GM12878 (cell line): ENCODE results near the gene C16orf96. TPM values are rescaled to one million over a fixed set of nuclear protein-coding genes. Genes with fewer than 3 reads are reported as not detected.

Source experiments
- ATAC-seq: fragments of 200-7000 bp; cut with Tn5 transposase; 3 replicates; pipeline ENCODE4 v1.9.1; 2020; ENCODE audit warnings: mild to moderate bottlenecking, moderate library complexity
- BruUV-seq: library from RNA; stranded (reverse); fragments of 400-500 nt; replicated peaks from 2 replicates; lab custom pipeline; 2021; lab: Mats Ljungman, UMichigan
- CTCF ChIA-PET: fragments of 300-600 bp; sonication (Branson Sonifier 250); formaldehyde crosslinking; extraction: SDS; loops from one replicate; lab custom pipeline; 2021; ENCODE audit warnings: inconsistent platforms; lab: Yijun Ruan, JAX
- POLR2A ChIA-PET: fragments of 350-600 bp; formaldehyde crosslinking; extraction: SDS; loops from one replicate; lab custom pipeline; 2021; ENCODE audit warnings: inconsistent platforms; lab: Charles Lee
- RAD21 ChIA-PET: fragments of 300-600 bp; sonication (Branson Sonifier 250); formaldehyde crosslinking; loops from one replicate; lab custom pipeline; 2023; ENCODE audit warnings: antibody characterized with exemption; ENCODE audit not compliant: unreplicated experiment; lab: Charles Lee
- SMC1A ChIA-PET: fragments of 300-600 bp; sonication (Branson Sonifier 250); formaldehyde crosslinking; loops from one replicate; lab custom pipeline; 2023; ENCODE audit not compliant: unreplicated experiment, uncharacterized antibody; lab: Charles Lee
- DNase-seq: peaks from one replicate; pipeline ENCODE4 v3.0.0-alpha.2; 2011; ENCODE audit warnings: low read depth, low spot score
- FAIRE-seq: peaks from 3 replicates; lab custom pipeline; 2011; peaks lifted over from hg19 to GRCh38; lab: Jason Lieb, UNC
- H2AFZ ChIP-seq: 2 replicates; pipeline ENCODE4 v1.6.0; 2011; ENCODE audit warnings: low read depth, low read length, control low read depth; ENCODE audit not compliant: control insufficient read depth
- H3K27ac ChIP-seq: 2 replicates; pipeline ENCODE4 v1.5.1; 2011; ENCODE audit warnings: control low read depth; ENCODE audit not compliant: control insufficient read depth, insufficient read depth
- H3K27me3 ChIP-seq, 2 experiments: replicated peaks in 1 of 2; 2 replicates each; pipeline versions ENCODE4 v1.6.0 to v1.6.1; 2011; ENCODE audit warnings: low read length in 1 of 2; ENCODE audit not compliant: control insufficient read depth in 2 of 2, insufficient read depth in 2 of 2
- H3K36me3 ChIP-seq, 2 experiments: 2 replicates each; pipeline ENCODE4 v1.5.1; 2011; ENCODE audit warnings: low read length in 1 of 2; ENCODE audit not compliant: control insufficient read depth in 2 of 2, insufficient read depth in 2 of 2
- H3K4me1 ChIP-seq: 2 replicates; pipeline ENCODE4 v1.6.1; 2011; ENCODE audit warnings: mild to moderate bottlenecking, low read length, moderate library complexity, mixed read lengths; ENCODE audit not compliant: control insufficient read depth, insufficient read depth
- H3K4me2 ChIP-seq: 2 replicates; pipeline ENCODE4 v1.6.0; 2011; ENCODE audit warnings: control low read depth; ENCODE audit not compliant: control insufficient read depth, insufficient read depth
- H3K4me3 ChIP-seq: fragments of 200-600 bp; sonication (generic); 2 replicates; pipeline ENCODE4 v1.5.1; 2016
- H3K79me2 ChIP-seq: 2 replicates; pipeline ENCODE4 v1.6.0; 2011; ENCODE audit warnings: low read length; ENCODE audit not compliant: control insufficient read depth, insufficient read depth
- H3K9ac ChIP-seq: 2 replicates; pipeline ENCODE4 v1.8.0; 2011; ENCODE audit warnings: low read length, control low read depth, mixed read lengths; ENCODE audit not compliant: control insufficient read depth, insufficient read depth
- H3K9me3 ChIP-seq: replicated peaks from 3 replicates; pipeline ENCODE4 v1.5.1; 2011; ENCODE audit warnings: mild to moderate bottlenecking, low read length; ENCODE audit not compliant: control insufficient read depth, insufficient read depth
- H4K20me1 ChIP-seq: 2 replicates; pipeline ENCODE4 v1.6.0; 2011; ENCODE audit not compliant: control insufficient read depth, insufficient read depth
- BMI1 ChIP-seq: fragments of 450-650 bp; IDR thresholded peaks from 2 replicates; pipeline ENCODE4 v1.6.1; 2016; ENCODE audit warnings: mild to moderate bottlenecking, moderate library complexity, borderline replicate concordance
- JUNB ChIP-seq: IDR thresholded peaks from 2 replicates; pipeline ENCODE4 v1.6.1; 2016; ENCODE audit warnings: antibody characterized with exemption, mild to moderate bottlenecking
- LARP7 ChIP-seq: fragments of 450-650 bp; IDR thresholded peaks from 2 replicates; pipeline ENCODE4 v1.6.1; 2017; ENCODE audit warnings: mild to moderate bottlenecking
- NBN ChIP-seq: fragments of 450-650 bp; IDR thresholded peaks from 2 replicates; pipeline ENCODE4 v1.6.1; 2016
- PRDM15 ChIP-seq: fragments of 450-650 bp; formaldehyde crosslinking; IDR thresholded peaks from 2 replicates; pipeline ENCODE4 v1.4.0; 2020; ENCODE audit warnings: mild to moderate bottlenecking, moderate library complexity
- SMARCA5 ChIP-seq: fragments of 450-650 bp; IDR thresholded peaks from 2 replicates; pipeline ENCODE4 v1.6.1; 2017; ENCODE audit warnings: mild to moderate bottlenecking
- SMC3 ChIP-seq: IDR thresholded peaks from 2 replicates; pipeline ENCODE4 v1.6.1; 2011; ENCODE audit warnings: low read length, improper control_type of control experiment, borderline replicate concordance
- STAT1 ChIP-seq: fragments of 450-650 bp; conservative IDR thresholded peaks from 2 replicates; pipeline ENCODE4 v1.6.1; 2014; ENCODE audit warnings: antibody characterized with exemption, mild to moderate bottlenecking
- TAF1 ChIP-seq: IDR thresholded peaks from 2 replicates; pipeline ENCODE4 v1.6.1; 2011; ENCODE audit warnings: mild to moderate bottlenecking, low read depth, low read length, borderline replicate concordance
- TCF12 ChIP-seq: IDR thresholded peaks from 2 replicates; pipeline ENCODE4 v1.6.1; 2011; ENCODE audit warnings: low read depth, mild to moderate bottlenecking, low read length
- WGBS: methylation state at CpG from one replicate; pipeline ENCODE4 v1.1.6; 2016; ENCODE audit warnings: low lambda C conversion rate; ENCODE audit not compliant: insufficient replicate concordance, insufficient coverage; ENCODE audit errors: missing lambda C conversion rate; 5-methylcytosine and 5-hydroxymethylcytosine counted together
- in situ Hi-C: fragments of 300-500 bp; cut with MboI; formaldehyde crosslinking; loops from 9 replicates; pipeline ENCODE4 v1.14.3; 2018; ENCODE audit warnings: mixed read lengths
- intact Hi-C: fragments of 100-400 bp; cut with micrococcal nuclease; formaldehyde crosslinking; loops from one replicate; pipeline ENCODE4 v1.14.2; 2022; ENCODE audit not compliant: unreplicated experiment
- polyA plus RNA-seq, 11 experiments: library from polyadenylated mRNA; depleted of rRNA in 4 of 11; unstranded in 6 of 11; stranded (reverse) in 5 of 11; fragments of >200 nt; fragmentation: Nextera tagmentation in 4 of 11; fragmentation: Illumina TruSeq in 1 of 11; extraction: Ambion mirVana in 4 of 11; extraction: Trizol in 1 of 11; gene quantifications; 1 replicate in 1 of 11; 2 replicates in 10 of 11; pipeline versions ENCODE4 v1.2.1 to v1.2.3, GENCODE V29; 2011 to 2016; ENCODE audit warnings: inconsistent platforms in 2 of 11, missing spikeins in 2 of 11, low read depth in 1 of 11
- total RNA-seq, 4 experiments: library from RNA; depleted of rRNA in 3 of 4; stranded (reverse); fragments of >200 nt in 3 of 4; fragmentation: Illumina TruSeq in 1 of 4; extraction: Trizol in 1 of 4; gene quantifications; 2 replicates each; pipeline versions ENCODE4 v1.2.1 to v1.2.3, GENCODE V29; 2013 to 2021
- TF ChIP-seq, protein P1 (sequence below): fragments of 450-650 bp; IDR thresholded peaks from 2 replicates; pipeline ENCODE4 v1.6.1; 2016; ENCODE audit warnings: mild to moderate bottlenecking
- TF ChIP-seq, protein P2 (sequence below): fragments of 450-650 bp; IDR thresholded peaks from 2 replicates; pipeline ENCODE4 v1.6.1; 2018; ENCODE audit warnings: mild to moderate bottlenecking, low read depth, moderate library complexity; ENCODE audit not compliant: partially characterized antibody
- TF ChIP-seq, protein P3 (sequence below): fragments of 450-650 bp; IDR thresholded peaks from 2 replicates; pipeline ENCODE4 v1.6.1; 2014; ENCODE audit warnings: mild to moderate bottlenecking
- TF ChIP-seq, protein P4 (sequence below): IDR thresholded peaks from 2 replicates; pipeline ENCODE4 v1.6.1; 2012; ENCODE audit warnings: low read depth, low read length, improper control_type of control experiment

Gene C16orf96
- total and polyA plus RNA-seq, 10 of the 15 experiments (the other 5 are each of a cell fraction or from before 2014, with no cell fraction given): 0.01 to 0.08 (median 0.01) TPM; not detected in 7

- Histone ChIP-seq H4K20me1 (no peaks in the 10 kb centered on the region), H2AFZ (no peak overlapping the region), H3K36me3 (peaks cover 17 to 31% of the 10 kb centered on the region in 2 experiments; a peak in 3 of 4 replicates), H3K9ac (no peak overlapping the region), H3K4me1 (peaks cover 20% of the 10 kb centered on the region), H3K4me2 (peak overlapping the region; percentile 82; the same call in 1 of the 2 replicates), H3K9me3 (no peaks in the 10 kb centered on the region), H3K27me3 (no peaks in the 10 kb centered on the region), H3K27ac (peak overlapping the region; percentile 79; the same call in 1 of the 2 replicates), H3K4me3 (no peak overlapping the region), H3K79me2 (peaks cover 2% of the 10 kb centered on the region)
- ChIA-PET RAD21 (interaction anchor here (0.9 to 4.1 kb wide), 9 partner anchors 8 to 118 kb away, joined by 3 to 26 read pairs (median 12); partner anchors contain the start of genes CDIP1, HMOX2 and MGRN1), POLR2A (interaction anchor here (0.6 to 2.2 kb wide), 7 partner anchors 30 to 119 kb away, joined by 3 to 11 read pairs (median 6); partner anchors contain the start of genes HMOX2 and MGRN1), CTCF (interaction anchor here (0.7 to 6.5 kb wide), 33 partner anchors 9 to 148 kb away, joined by 3 to 90 read pairs (median 6); partner anchors contain the start of genes CDIP1, CORO7, HMOX2 and MGRN1), SMC1A (interaction anchor here (1.0 to 4.0 kb wide), 14 partner anchors 8 to 143 kb away, joined by 3 to 41 read pairs (median 6); partner anchors contain the start of genes CDIP1, HMOX2 and MGRN1)
- ATAC-seq: peak; percentile 92
- peak; percentile 39 for DNase-seq
- in situ Hi-C loops (no loop called here), intact Hi-C loops (loop anchor here (1.0 to 2.0 kb wide), 2 partner anchors 42 to 78 kb away; no protein-coding TSS in a partner anchor)
- no TSS peak for BruUV-seq
- FAIRE-seq: peak; percentile 97
- 1% methylated on average over 3 of the region's 3 CpGs for WGBS
- no peak for TF ChIP-seq STAT1
- TF ChIP-seq TCF12: no peak
- no peak for TF ChIP-seq JUNB
- no peak for TF ChIP-seq PRDM15 (CRISPR knock-in tag)
- no peak; the same call in 1 of the 2 replicates for TF ChIP-seq LARP7
- TF ChIP-seq, protein P1, sequence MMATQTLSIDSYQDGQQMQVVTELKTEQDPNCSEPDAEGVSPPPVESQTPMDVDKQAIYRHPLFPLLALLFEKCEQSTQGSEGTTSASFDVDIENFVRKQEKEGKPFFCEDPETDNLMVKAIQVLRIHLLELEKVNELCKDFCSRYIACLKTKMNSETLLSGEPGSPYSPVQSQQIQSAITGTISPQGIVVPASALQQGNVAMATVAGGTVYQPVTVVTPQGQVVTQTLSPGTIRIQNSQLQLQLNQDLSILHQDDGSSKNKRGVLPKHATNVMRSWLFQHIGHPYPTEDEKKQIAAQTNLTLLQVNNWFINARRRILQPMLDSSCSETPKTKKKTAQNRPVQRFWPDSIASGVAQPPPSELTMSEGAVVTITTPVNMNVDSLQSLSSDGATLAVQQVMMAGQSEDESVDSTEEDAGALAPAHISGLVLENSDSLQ: no peak
- no peak for TF ChIP-seq TAF1
- peak; percentile 78 for TF ChIP-seq SMC3
- TF ChIP-seq, protein P2, sequence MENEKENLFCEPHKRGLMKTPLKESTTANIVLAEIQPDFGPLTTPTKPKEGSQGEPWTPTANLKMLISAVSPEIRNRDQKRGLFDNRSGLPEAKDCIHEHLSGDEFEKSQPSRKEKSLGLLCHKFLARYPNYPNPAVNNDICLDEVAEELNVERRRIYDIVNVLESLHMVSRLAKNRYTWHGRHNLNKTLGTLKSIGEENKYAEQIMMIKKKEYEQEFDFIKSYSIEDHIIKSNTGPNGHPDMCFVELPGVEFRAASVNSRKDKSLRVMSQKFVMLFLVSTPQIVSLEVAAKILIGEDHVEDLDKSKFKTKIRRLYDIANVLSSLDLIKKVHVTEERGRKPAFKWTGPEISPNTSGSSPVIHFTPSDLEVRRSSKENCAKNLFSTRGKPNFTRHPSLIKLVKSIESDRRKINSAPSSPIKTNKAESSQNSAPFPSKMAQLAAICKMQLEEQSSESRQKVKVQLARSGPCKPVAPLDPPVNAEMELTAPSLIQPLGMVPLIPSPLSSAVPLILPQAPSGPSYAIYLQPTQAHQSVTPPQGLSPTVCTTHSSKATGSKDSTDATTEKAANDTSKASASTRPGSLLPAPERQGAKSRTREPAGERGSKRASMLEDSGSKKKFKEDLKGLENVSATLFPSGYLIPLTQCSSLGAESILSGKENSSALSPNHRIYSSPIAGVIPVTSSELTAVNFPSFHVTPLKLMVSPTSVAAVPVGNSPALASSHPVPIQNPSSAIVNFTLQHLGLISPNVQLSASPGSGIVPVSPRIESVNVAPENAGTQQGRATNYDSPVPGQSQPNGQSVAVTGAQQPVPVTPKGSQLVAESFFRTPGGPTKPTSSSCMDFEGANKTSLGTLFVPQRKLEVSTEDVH: no peak
- TF ChIP-seq, protein P3, sequence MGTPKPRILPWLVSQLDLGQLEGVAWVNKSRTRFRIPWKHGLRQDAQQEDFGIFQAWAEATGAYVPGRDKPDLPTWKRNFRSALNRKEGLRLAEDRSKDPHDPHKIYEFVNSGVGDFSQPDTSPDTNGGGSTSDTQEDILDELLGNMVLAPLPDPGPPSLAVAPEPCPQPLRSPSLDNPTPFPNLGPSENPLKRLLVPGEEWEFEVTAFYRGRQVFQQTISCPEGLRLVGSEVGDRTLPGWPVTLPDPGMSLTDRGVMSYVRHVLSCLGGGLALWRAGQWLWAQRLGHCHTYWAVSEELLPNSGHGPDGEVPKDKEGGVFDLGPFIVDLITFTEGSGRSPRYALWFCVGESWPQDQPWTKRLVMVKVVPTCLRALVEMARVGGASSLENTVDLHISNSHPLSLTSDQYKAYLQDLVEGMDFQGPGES: no peak
- no peak for TF ChIP-seq NBN
- peak; percentile 71 for TF ChIP-seq SMARCA5
- TF ChIP-seq BMI1: no peak
- TF ChIP-seq, protein P4, sequence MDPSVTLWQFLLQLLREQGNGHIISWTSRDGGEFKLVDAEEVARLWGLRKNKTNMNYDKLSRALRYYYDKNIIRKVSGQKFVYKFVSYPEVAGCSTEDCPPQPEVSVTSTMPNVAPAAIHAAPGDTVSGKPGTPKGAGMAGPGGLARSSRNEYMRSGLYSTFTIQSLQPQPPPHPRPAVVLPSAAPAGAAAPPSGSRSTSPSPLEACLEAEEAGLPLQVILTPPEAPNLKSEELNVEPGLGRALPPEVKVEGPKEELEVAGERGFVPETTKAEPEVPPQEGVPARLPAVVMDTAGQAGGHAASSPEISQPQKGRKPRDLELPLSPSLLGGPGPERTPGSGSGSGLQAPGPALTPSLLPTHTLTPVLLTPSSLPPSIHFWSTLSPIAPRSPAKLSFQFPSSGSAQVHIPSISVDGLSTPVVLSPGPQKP: no peak
Measured at GRCh38 chr16:4506450-4506849, 49.7 kb upstream of the C16orf96 start.
